Natural killer cell (primary cell): ENCODE measurements around the gene APOL6. TPM values are rescaled to one million over a fixed set of nuclear protein-coding genes. Genes with fewer than 3 reads are reported as not detected.

Source experiments
- ATAC-seq, 3 donors: fragments of 150-1000 bp in 2 of 3; fragments of 200-7000 bp in 1 of 3; cut with Tn5 transposase; 1 replicate in 1 of 3; 2 replicates in 2 of 3; pipeline ENCODE4 v1.10.0; 2021; ENCODE audit warnings: mild to moderate bottlenecking in 2 of 3, moderate library complexity in 2 of 3
- DNase-seq, 2 donors: peaks; one replicate each; pipeline versions ENCODE4 v3.0.0 to v3.0.0-alpha.2; 2013 to 2021; ENCODE audit warnings: mixed read lengths in 1 of 2
- H3K27ac ChIP-seq: one replicate; pipeline ENCODE4 v1.5.1; 2013; ENCODE audit warnings: mild to moderate bottlenecking, low read length
- H3K27me3 ChIP-seq: one replicate; pipeline ENCODE4 v1.6.1; 2013; ENCODE audit warnings: low read length; ENCODE audit not compliant: control insufficient read depth, insufficient read depth
- H3K36me3 ChIP-seq: one replicate; pipeline ENCODE4 v1.6.1; 2013; ENCODE audit warnings: low read length; ENCODE audit not compliant: control insufficient read depth, insufficient read depth
- H3K4me1 ChIP-seq: one replicate; pipeline ENCODE4 v1.6.1; 2013; ENCODE audit warnings: low read length; ENCODE audit not compliant: control insufficient read depth, insufficient read depth
- H3K4me3 ChIP-seq: one replicate; pipeline ENCODE4 v1.5.1; 2013; ENCODE audit warnings: low read length
- H3K9me3 ChIP-seq: one replicate; pipeline ENCODE4 v1.6.1; 2013; ENCODE audit warnings: low read length; ENCODE audit not compliant: control insufficient read depth, insufficient read depth
- H3K27ac Mint-ChIP-seq, 2 donors: one replicate each; pipeline ENCODE4 v1.8.0; 2022; ENCODE audit warnings: mild to moderate bottlenecking in 2 of 2, mixed read lengths in 2 of 2, moderate library complexity in 1 of 2
- H3K27me3 Mint-ChIP-seq, 2 donors: one replicate each; pipeline ENCODE4 v1.8.0; 2022; ENCODE audit warnings: low read depth in 2 of 2, mixed read lengths in 2 of 2
- H3K36me3 Mint-ChIP-seq: one replicate; pipeline ENCODE4 v1.8.0; 2022; ENCODE audit warnings: mixed read lengths
- H3K4me1 Mint-ChIP-seq, 2 donors: one replicate each; pipeline ENCODE4 v1.8.0; 2022; ENCODE audit warnings: mixed read lengths in 2 of 2
- H3K4me3 Mint-ChIP-seq: one replicate; pipeline ENCODE4 v1.8.0; 2022; ENCODE audit warnings: mild to moderate bottlenecking, moderate library complexity, mixed read lengths
- H3K9me3 Mint-ChIP-seq, 2 donors: one replicate each; pipeline ENCODE4 v1.8.0; 2022; ENCODE audit warnings: mixed read lengths in 2 of 2
- CTCF ChIP-seq: fragments of 200-600 bp; IDR thresholded peaks from one replicate; pipeline ENCODE4 v1.8.0; 2022; ENCODE audit warnings: antibody characterized with exemption
- WGBS: methylation state at CpG from one replicate; pipeline ENCODE4 v1.1.7; 2013; ENCODE audit warnings: missing lambda C conversion rate; ENCODE audit not compliant: insufficient coverage; 5-methylcytosine and 5-hydroxymethylcytosine counted together
- intact Hi-C: fragments of 100-400 bp; cut with micrococcal nuclease; formaldehyde crosslinking; loops from one replicate; pipeline ENCODE4 v1.14.2; 2022
- total RNA-seq, 4 donors: library from RNA; stranded (reverse); fragments of 120-200 nt in 1 of 4; gene quantifications; one replicate each; pipeline versions ENCODE4 v1.2.3 to v1.2.4, GENCODE V29; 2013 to 2022

Gene APOL6
- total RNA-seq, 3 donors from 2014 or later (not counting 1 experiment from before 2014, with no cell fraction given), result 116 to 138 (median 122) TPM

- no peaks in the 10 kb centered on the region for H3K4me1 Mint-ChIP-seq
- peaks cover 0 to 6% of the 10 kb centered on the region in 2 donors for H3K27me3 Mint-ChIP-seq
- no peak overlapping the region for H3K4me3 Mint-ChIP-seq
- H3K9me3 Mint-ChIP-seq, result peaks cover 0 to 2% of the 10 kb centered on the region in 2 donors
- Histone ChIP-seq H3K27me3 (no peaks in the 10 kb centered on the region), H3K36me3 (no peaks in the 10 kb centered on the region), H3K4me3 (no peak overlapping the region), H3K27ac (no peak overlapping the region), H3K4me1 (no peaks in the 10 kb centered on the region), H3K9me3 (no peaks in the 10 kb centered on the region)
- TF ChIP-seq CTCF, result no peak
- WGBS, result 89% methylated on average over 4 of the region's 4 CpGs
- intact Hi-C loops, result no loop called here
- DNase-seq (no peak), ATAC-seq (no peak)
- H3K27ac Mint-ChIP-seq, result no peak overlapping the region
- H3K36me3 Mint-ChIP-seq, result no peaks in the 10 kb centered on the region
Measured at GRCh38 chr22:35711336-35711735, 63.1 kb downstream of the APOL6 start.

- Mint-ChIP-seq H3K4me1 (no peaks in the 10 kb centered on the region), H3K36me3 (no peaks in the 10 kb centered on the region), H3K27me3 (peaks cover 0 to 6% of the 10 kb centered on the region in 2 donors), H3K4me3 (no peak overlapping the region), H3K27ac (no peak overlapping the region), H3K9me3 (peaks cover 0 to 2% of the 10 kb centered on the region in 2 donors)
- Histone ChIP-seq H3K4me3 (no peak overlapping the region), H3K9me3 (no peaks in the 10 kb centered on the region), H3K4me1 (no peaks in the 10 kb centered on the region), H3K27ac (no peak overlapping the region), H3K36me3 (no peaks in the 10 kb centered on the region), H3K27me3 (no peaks in the 10 kb centered on the region)
- DNase-seq (no peak), ATAC-seq (no peak)
- TF ChIP-seq CTCF, result no peak
- 88% methylated on average over 2 of the region's 2 CpGs for whole genome bisulfite sequencing
- intact Hi-C loops, result no loop called here
Measured at GRCh38 chr22:35712672-35713071, 64.4 kb downstream of the APOL6 start.

GRCh38 chr22:35717572-35717971 is 69.3 kb downstream of the APOL6 start, which contains the start of gene APOL5:
Gene APOL5 (plus strand): TSS chr22:35717872. CDS start chr22:35717872, 0 bp downstream.
- Mint-ChIP-seq H3K36me3 (no peaks in the 10 kb centered on the region), H3K27me3 (peaks cover 0 to 6% of the 10 kb centered on the region in 2 donors), H3K4me1 (no peaks in the 10 kb centered on the region), H3K27ac (no peak within 1 kb of the TSS), H3K9me3 (peaks cover 0 to 2% of the 10 kb centered on the region in 2 donors), H3K4me3 (no peak within 1 kb of the TSS)
- no peak for DNase-seq
- intact Hi-C loops, result no loop called here
- Histone ChIP-seq H3K4me3 (no peak within 1 kb of the TSS), H3K4me1 (no peaks in the 10 kb centered on the region), H3K9me3 (no peaks in the 10 kb centered on the region), H3K27ac (no peak within 1 kb of the TSS), H3K27me3 (no peaks in the 10 kb centered on the region), H3K36me3 (no peaks in the 10 kb centered on the region)
- 92% methylated on average over 2 of the region's 3 CpGs for whole genome bisulfite sequencing
- no peak for TF ChIP-seq CTCF
- no peak for ATAC-seq

Other genes with a start within 250 kb of the APOL6 start
- gene MCM5, start 248.3 kb upstream of the APOL6 start, total RNA-seq, result 10 to 100 TPM; 59.3 to 73.8 (median 61.5) TPM
- under 1 TPM; 0.20 to 0.64 (median 0.20) TPM for gene RASD2, start 107.6 kb upstream of the APOL6 start, total RNA-seq
- not detected for gene MB, start 31.1 kb upstream of the APOL6 start, total RNA-seq
- not detected for gene APOL5, start 69.4 kb downstream of the APOL6 start, total RNA-seq